ENCODE results near the gene GTF3C5. TPM values are rescaled to one million over a fixed set of nuclear protein-coding genes. Genes with fewer than 3 reads are reported as not detected.

GTF3C5 gene
- total RNA-seq, 4 donors from 2014 or later: 49.4 to 94.2 (median 73.3) TPM

GRCh38 chr9:133102190-133103021 is 71.6 kb downstream of the GTF3C5 start:
- no peak for DNase-seq (ENCODE audit: low spot score in 2 of 2)
- TF ChIP-seq EP300 (IDR thresholded peaks at IDR 0.05) (no peak), POLR2A (IDR thresholded peaks at IDR 0.05) (no peak), CTCF (IDR thresholded peaks at IDR 0.05) (no peak)
- Histone ChIP-seq H3K4me3 (no peak overlapping the region), H3K27me3 (no peaks in the 10 kb centered on the region), H3K27ac (no peak overlapping the region), H3K36me3 (peaks cover 6 to 99% (median 65%) of the 10 kb centered on the region in 3 donors), H3K9me3 (peaks cover 0 to 5% (median 0%) of the 10 kb centered on the region in 4 donors), H3K4me1 (peaks cover 0 to 7% (median 3%) of the 10 kb centered on the region in 4 donors)
- WGBS, 2 donors: 89 to 97% methylated on average over 17 to 21 of the region's 21 CpGs

GRCh38 chr9:133103183-133103986 is 72.6 kb downstream of the GTF3C5 start:
- no peak overlapping the region for H3K4me3 ChIP-seq
- peaks cover 4 to 99% (median 66%) of the 10 kb centered on the region in 3 donors for H3K36me3 ChIP-seq
- H3K9me3 ChIP-seq: no peaks in the 10 kb centered on the region
- H3K4me1 ChIP-seq: peaks cover 0 to 7% (median 3%) of the 10 kb centered on the region in 4 donors
- peak in 1 of 2 donors; percentile 40 for TF ChIP-seq EP300 (IDR thresholded peaks at IDR 0.05)
- TF ChIP-seq POLR2A (IDR thresholded peaks at IDR 0.05): no peak
- peak; percentile 92 to 99 (median 97) for TF ChIP-seq CTCF (IDR thresholded peaks at IDR 0.05)
- DNase-seq (ENCODE audit: low spot score in 2 of 2): peak; percentile 64 to 79
- 30 to 61% methylated on average over 9 to 11 of the region's 14 CpGs for WGBS, 2 donors
- H3K27me3 ChIP-seq: no peaks in the 10 kb centered on the region
- H3K27ac ChIP-seq: peak overlapping the region in 3 of 4 donors; percentile 23 to 62 (median 47)

- H3K9me3 ChIP-seq: no peaks in the 10 kb centered on the region
- TF ChIP-seq EP300 (IDR thresholded peaks at IDR 0.05) (no peak), CTCF (IDR thresholded peaks at IDR 0.05) (no peak), POLR2A (IDR thresholded peaks at IDR 0.05) (no peak)
- H3K27me3 ChIP-seq: no peaks in the 10 kb centered on the region
- H3K27ac ChIP-seq: peak overlapping the region in 2 of 4 donors; percentile 47 to 62
- peaks cover 0 to 7% (median 3%) of the 10 kb centered on the region in 4 donors for H3K4me1 ChIP-seq
- WGBS, 2 donors: 78 to 85% methylated on average over 9 to 12 of the region's 12 CpGs
- H3K36me3 ChIP-seq: peaks cover 4 to 99% (median 67%) of the 10 kb centered on the region in 3 donors
- H3K4me3 ChIP-seq: no peak overlapping the region
- no peak for DNase-seq (ENCODE audit: low spot score in 2 of 2)
Observed at GRCh38 chr9:133103987-133104505, 73.2 kb downstream of the GTF3C5 start.

- Histone ChIP-seq H3K9me3 (no peaks in the 10 kb centered on the region), H3K4me1 (peaks cover 0 to 7% (median 3%) of the 10 kb centered on the region in 4 donors), H3K36me3 (peaks cover 6 to 99% (median 69%) of the 10 kb centered on the region in 3 donors), H3K27ac (no peak overlapping the region), H3K27me3 (no peaks in the 10 kb centered on the region), H3K4me3 (no peak overlapping the region)
- no peak for TF ChIP-seq POLR2A (IDR thresholded peaks at IDR 0.05)
- no peak for TF ChIP-seq CTCF (IDR thresholded peaks at IDR 0.05)
- no peak for TF ChIP-seq EP300 (IDR thresholded peaks at IDR 0.05)
- no peak for DNase-seq (ENCODE audit: low spot score in 2 of 2)
- WGBS, 2 donors: 86 to 88% methylated on average over 12 to 15 of the region's 15 CpGs
Observed at GRCh38 chr9:133104718-133105460, 74.1 kb downstream of the GTF3C5 start.
